MG63 (cell line): ENCODE results near the gene MYH7. TPM values are rescaled to one million over a fixed set of nuclear protein-coding genes. Genes with fewer than 3 reads are reported as not detected.
"Not testable (repeated sequence)": the region's sequence is repeated elsewhere in the genome, so short reads cannot be mapped to it uniquely, and the experiment has no call there.

ENCODE experiments used
- DNase-seq: peaks from one replicate; pipeline ENCODE4 v3.0.0-alpha.2; 2020
- H3K27me3 ChIP-seq: fragments of 250-450 bp; sonication (Bioruptor Pico); 2 replicates; pipeline ENCODE4 v1.5.1; 2020; ENCODE audit warnings: mild to moderate bottlenecking, moderate library complexity
- H3K36me3 ChIP-seq: fragments of 250-450 bp; sonication (Bioruptor Pico); 2 replicates; pipeline ENCODE4 v1.5.1; 2020; ENCODE audit warnings: mild to moderate bottlenecking, moderate library complexity
- H3K4me3 ChIP-seq: fragments of 250-450 bp; sonication (Bioruptor Pico); 2 replicates; pipeline ENCODE4 v1.5.1; 2020; ENCODE audit warnings: mild to moderate bottlenecking, moderate library complexity
- H3K9me3 ChIP-seq: fragments of 250-450 bp; sonication (Bioruptor Pico); 2 replicates; pipeline ENCODE4 v1.5.1; 2020; ENCODE audit warnings: mild to moderate bottlenecking, moderate library complexity
- total RNA-seq: library from RNA; depleted of rRNA; stranded (reverse); fragments of >200 nt; shearing (Covaris generic); gene quantifications from 2 replicates; pipeline ENCODE4 v1.2.3, GENCODE V29; 2014; ENCODE audit warnings: low replicate concordance

The MYH7 gene
- total RNA-seq, 1 experiment from 2014 or later = not detected

GRCh38 chr14:23418021-23418420, 17.4 kb downstream of the MYH7 start:
- no peaks in the 10 kb centered on the region for H3K9me3 ChIP-seq
- H3K4me3 ChIP-seq = no peak overlapping the region
- no peaks in the 10 kb centered on the region for H3K36me3 ChIP-seq
- no peaks in the 10 kb centered on the region for H3K27me3 ChIP-seq
- DNase-seq = no peak

DNA sequence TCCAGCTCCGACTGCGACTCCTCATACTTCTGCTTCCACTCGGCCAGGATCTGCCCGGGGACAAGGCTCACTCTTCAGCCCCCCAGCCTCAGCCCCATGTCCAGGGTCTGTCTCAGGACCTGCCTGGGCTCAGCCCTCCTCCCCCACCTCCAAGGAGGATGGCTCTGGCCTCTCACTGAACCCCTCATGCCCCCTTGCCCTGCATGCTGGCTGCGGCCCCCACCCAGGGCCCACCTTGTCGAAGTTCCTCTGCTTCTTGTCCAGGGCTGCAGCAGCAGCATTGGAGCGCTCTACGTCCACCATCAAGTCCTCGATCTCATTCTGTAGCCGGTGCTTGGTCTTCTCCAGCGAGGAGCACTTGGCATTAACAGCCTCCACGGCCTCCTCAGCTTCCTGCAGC, 18.2 kb downstream of the MYH7 start:
- not testable (repeated sequence) for H3K36me3 ChIP-seq, H3K27me3 ChIP-seq, H3K9me3 ChIP-seq, DNase-seq, H3K4me3 ChIP-seq

DNA sequence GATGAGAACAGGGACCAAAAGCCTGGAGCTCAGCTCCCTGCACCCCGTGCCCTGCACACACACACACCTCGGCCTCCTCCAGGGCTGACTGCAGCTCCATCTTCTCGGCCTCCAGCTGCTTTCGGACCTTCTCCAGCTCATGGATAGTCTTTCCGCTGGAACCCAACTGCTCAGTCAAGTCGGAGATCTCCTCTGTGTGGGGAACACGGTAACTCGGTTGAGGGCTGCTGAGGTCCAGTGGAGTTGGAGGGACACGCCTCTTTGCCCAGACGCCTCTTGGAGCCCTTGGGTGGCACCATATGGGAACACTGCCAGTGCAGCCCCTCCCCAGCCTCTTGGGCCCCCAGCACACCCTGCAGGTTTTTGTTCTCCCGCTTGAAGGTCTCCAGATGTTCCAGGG, 18.7 kb downstream of the MYH7 start:
- H3K27me3 ChIP-seq = no peaks in the 10 kb centered on the region
- H3K4me3 ChIP-seq = no peak overlapping the region
- DNase-seq = no peak
- H3K36me3 ChIP-seq = no peaks in the 10 kb centered on the region
- no peaks in the 10 kb centered on the region for H3K9me3 ChIP-seq

- Histone ChIP-seq H3K36me3 (no peaks in the 10 kb centered on the region), H3K4me3 (no peak overlapping the region), H3K27me3 (no peaks in the 10 kb centered on the region), H3K9me3 (no peaks in the 10 kb centered on the region)
- DNase-seq = no peak
Measured at GRCh38 chr14:23415821-23416778, 19.4 kb downstream of the MYH7 start.

GRCh38 chr14:23414906-23415820, 20.3 kb downstream of the MYH7 start:
- Histone ChIP-seq H3K9me3 (no peaks in the 10 kb centered on the region), H3K4me3 (no peak overlapping the region), H3K27me3 (no peaks in the 10 kb centered on the region), H3K36me3 (no peaks in the 10 kb centered on the region)
- no peak for DNase-seq

GRCh38 chr14:23414254-23414653, 21.2 kb downstream of the MYH7 start:
- no peaks in the 10 kb centered on the region for H3K9me3 ChIP-seq
- no peak overlapping the region for H3K4me3 ChIP-seq
- H3K36me3 ChIP-seq = no peaks in the 10 kb centered on the region
- DNase-seq = no peak
- no peaks in the 10 kb centered on the region for H3K27me3 ChIP-seq

DNA sequence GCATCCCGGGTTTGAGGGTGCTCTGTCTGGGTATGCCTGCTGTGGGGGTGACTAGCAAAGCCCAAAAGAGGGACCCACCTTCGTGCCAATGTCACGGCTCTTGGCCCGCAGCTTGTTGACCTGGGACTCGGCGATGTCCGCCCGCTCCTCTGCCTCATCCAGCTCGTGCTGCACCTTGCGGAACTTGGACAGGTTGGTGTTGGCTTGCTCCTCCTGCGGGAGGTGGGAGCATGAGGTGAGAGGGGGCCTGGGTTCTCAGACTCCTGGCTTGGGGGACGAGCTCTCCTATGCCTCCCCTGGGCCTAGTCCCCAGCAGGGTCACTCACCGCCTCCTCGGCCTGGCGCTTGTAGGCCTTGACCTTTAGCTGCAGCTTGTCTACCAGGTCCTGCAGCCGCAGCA, 21.8 kb downstream of the MYH7 start:
- Histone ChIP-seq H3K9me3 (no peaks in the 10 kb centered on the region), H3K27me3 (no peaks in the 10 kb centered on the region), H3K36me3 (no peaks in the 10 kb centered on the region), H3K4me3 (no peak overlapping the region)
- DNase-seq = no peak

- DNase-seq = no peak
- H3K27me3 ChIP-seq = no peaks in the 10 kb centered on the region
- no peaks in the 10 kb centered on the region for H3K36me3 ChIP-seq
- H3K4me3 ChIP-seq = no peak overlapping the region
- H3K9me3 ChIP-seq = no peaks in the 10 kb centered on the region
Measured at GRCh38 chr14:23411563-23412525, 23.6 kb downstream of the MYH7 start.

DNA sequence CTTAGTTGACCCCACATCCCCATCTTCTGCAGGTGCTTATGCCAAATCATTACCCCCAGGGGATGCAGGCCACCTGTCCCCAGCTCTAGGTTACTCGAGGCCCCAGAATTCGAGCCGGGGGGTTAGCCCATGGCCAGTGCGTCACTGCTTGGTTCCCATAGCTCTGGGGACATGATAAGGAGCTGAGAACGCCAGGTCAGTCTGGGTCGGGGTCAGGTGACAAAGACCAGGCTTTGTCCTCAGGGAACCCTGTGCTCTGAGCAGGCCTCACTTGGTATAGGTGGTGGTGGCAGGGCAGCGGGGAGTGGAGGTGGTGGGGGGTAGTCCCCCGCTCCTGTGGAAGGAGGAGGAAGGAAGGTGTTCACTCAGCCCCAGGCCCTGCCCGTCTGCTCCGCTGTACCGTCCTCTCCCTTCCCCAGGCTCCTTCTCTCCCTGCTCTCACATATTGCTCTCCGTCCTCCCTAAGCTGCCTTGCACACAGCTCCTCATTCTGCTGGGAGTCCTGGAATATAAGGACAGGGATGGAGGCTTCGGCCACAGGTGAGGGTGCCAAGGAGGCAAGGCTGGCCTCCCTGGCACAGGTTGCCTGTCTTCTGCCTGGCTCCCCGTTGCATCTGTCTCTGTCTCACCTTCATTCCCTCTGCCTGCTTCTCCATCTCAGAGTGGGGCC, 25.4 kb downstream of the MYH7 start:
- H3K9me3 ChIP-seq = no peaks in the 10 kb centered on the region
- no peak overlapping the region for H3K4me3 ChIP-seq
- H3K36me3 ChIP-seq = no peaks in the 10 kb centered on the region
- no peaks in the 10 kb centered on the region for H3K27me3 ChIP-seq
- no peak for DNase-seq

GRCh38 chr14:23409475-23409874, 26.0 kb downstream of the MYH7 start:
- H3K36me3 ChIP-seq = no peaks in the 10 kb centered on the region
- DNase-seq = no peak
- H3K9me3 ChIP-seq = no peaks in the 10 kb centered on the region
- no peaks in the 10 kb centered on the region for H3K27me3 ChIP-seq
- no peak overlapping the region for H3K4me3 ChIP-seq

DNA sequence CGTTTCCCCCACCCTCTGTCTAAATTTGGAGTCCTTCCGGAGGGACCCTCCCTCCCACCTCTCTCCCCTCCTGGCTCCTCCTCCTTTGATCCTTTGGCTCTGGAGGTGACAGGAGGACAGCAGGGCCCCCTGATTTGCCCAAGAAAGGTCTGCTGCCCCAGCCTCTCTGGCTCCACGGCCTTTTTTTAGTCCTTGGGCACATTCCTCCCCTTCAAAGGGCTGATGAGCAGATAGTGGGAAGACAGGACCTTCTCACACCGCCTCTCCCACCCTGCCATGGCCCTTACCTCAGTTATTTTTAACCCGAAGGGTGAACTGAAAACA, 27.2 kb downstream of the MYH7 start:
- no peaks in the 10 kb centered on the region for H3K9me3 ChIP-seq
- DNase-seq = no peak
- no peaks in the 10 kb centered on the region for H3K27me3 ChIP-seq
- H3K4me3 ChIP-seq = no peak overlapping the region
- H3K36me3 ChIP-seq = no peaks in the 10 kb centered on the region

DNA sequence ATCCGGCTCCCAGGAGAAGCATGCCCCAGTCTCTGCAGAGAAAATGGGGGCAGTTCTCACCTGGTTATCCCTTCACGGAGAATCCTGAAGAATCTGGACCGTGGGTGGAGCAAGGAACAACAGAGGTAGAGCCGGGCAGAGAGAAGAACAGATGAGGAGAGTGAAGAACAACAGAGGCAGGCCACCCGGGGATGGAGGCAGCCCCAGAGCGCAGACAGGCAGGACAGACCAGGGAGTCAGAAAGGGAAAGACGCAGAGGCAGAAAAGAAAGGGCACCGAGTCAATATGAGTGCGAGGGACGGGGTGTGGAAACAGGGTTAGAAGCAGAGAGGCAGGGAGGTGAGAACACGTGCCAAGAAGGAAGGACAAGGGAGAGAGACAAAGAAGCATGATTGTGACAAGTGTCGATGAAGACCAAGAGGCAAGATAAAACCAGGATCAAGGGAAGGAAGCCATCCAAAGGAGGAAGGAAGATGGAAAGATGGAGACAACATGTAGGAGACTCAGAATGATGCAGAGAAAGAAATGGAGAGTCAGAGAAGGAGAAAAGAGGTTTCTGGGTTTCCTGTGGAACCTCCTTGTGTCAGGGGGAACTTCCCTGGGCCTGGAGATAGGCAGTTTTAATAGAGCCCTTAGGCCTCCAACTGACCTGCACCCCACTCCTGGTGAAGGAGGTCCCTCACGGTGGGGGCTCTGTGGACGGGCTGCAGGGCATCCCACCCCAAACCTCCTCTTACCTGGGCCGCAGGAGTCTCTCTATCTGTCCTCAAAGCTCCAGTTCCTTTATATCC, 27.7 kb downstream of the MYH7 start, which contains the start of gene MYH6:
Gene MYH6 (minus strand): TSS at position 758 of the 791 bp plus-strand sequence. CDS start 1,050 bp downstream, outside the sequence.
- Histone ChIP-seq H3K27me3 (no peaks in the 10 kb centered on the region), H3K9me3 (no peaks in the 10 kb centered on the region), H3K36me3 (no peaks in the 10 kb centered on the region), H3K4me3 (no peak within 1 kb of the TSS)
- DNase-seq = no peak

- Histone ChIP-seq H3K9me3 (no peaks in the 10 kb centered on the region), H3K27me3 (no peaks in the 10 kb centered on the region)
- DNase-seq = no peak
Measured at GRCh38 chr14:23406725-23407355, 28.6 kb downstream of the MYH7 start.

DNA sequence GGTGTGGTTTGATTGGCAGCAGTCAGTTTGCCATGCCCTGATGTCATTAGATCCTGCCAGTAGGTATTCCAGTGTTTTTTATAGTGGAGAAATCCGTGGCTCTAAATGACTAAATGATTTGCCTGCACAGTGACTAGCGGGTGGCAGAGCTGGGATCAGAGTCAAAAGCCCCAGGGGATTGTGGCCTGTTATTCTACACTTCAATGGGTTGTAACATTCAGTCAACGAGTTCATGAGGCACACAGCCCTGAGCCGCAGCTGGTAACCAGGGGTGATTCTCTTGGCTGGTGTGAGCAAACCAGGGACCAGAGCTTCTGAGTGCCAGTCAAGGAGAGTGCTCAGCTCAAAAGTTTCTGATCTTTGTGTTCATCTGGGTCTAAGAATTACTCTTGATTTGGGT, 29.2 kb downstream of the MYH7 start:
- Histone ChIP-seq H3K9me3 (no peaks in the 10 kb centered on the region), H3K4me3 (no peak overlapping the region), H3K36me3 (no peaks in the 10 kb centered on the region), H3K27me3 (no peaks in the 10 kb centered on the region)
- DNase-seq = no peak

More at GRCh38 chr14:23406725-23407355, 28.6 kb downstream of the MYH7 start:
- Histone ChIP-seq H3K36me3 (no peaks in the 10 kb centered on the region), H3K4me3 (no peak overlapping the region)

GRCh38 chr14:23405516-23406025, 29.9 kb downstream of the MYH7 start:
- no peaks in the 10 kb centered on the region for H3K36me3 ChIP-seq
- no peaks in the 10 kb centered on the region for H3K27me3 ChIP-seq
- DNase-seq = no peak
- H3K4me3 ChIP-seq = no peak overlapping the region
- H3K9me3 ChIP-seq = no peaks in the 10 kb centered on the region
